Ishikawa (cell line): ENCODE results near the gene PARD3B.

Source experiments
- CEBPB ChIP-seq: IDR thresholded peaks from 2 replicates; pipeline ENCODE4 v1.6.1; 2012
- CREB1 ChIP-seq: IDR thresholded peaks from 2 replicates; pipeline ENCODE4 v1.6.1; 2012; ENCODE audit warnings: low read depth
- EGR1 ChIP-seq: IDR thresholded peaks from 2 replicates; pipeline ENCODE4 v1.6.1; 2012
- EP300 ChIP-seq: IDR thresholded peaks from 2 replicates; pipeline ENCODE4 v1.6.1; 2012; ENCODE audit warnings: borderline replicate concordance
- FOXM1 ChIP-seq: IDR thresholded peaks from 2 replicates; pipeline ENCODE4 v1.6.1; 2012; ENCODE audit warnings: low read depth, borderline replicate concordance
- NFIC ChIP-seq: IDR thresholded peaks from 2 replicates; pipeline ENCODE4 v1.6.1; 2012
- RAD21 ChIP-seq: IDR thresholded peaks from 2 replicates; pipeline ENCODE4 v1.6.1; 2012; ENCODE audit warnings: low read depth
- REST ChIP-seq: IDR thresholded peaks from 2 replicates; pipeline ENCODE4 v1.6.1; 2012; ENCODE audit warnings: low read depth, mild to moderate bottlenecking
- TAF1 ChIP-seq: IDR thresholded peaks from 2 replicates; pipeline ENCODE4 v1.6.1; 2012; ENCODE audit warnings: low read depth, mild to moderate bottlenecking
- TCF12 ChIP-seq: IDR thresholded peaks from 2 replicates; pipeline ENCODE4 v1.6.1; 2012; ENCODE audit warnings: low read depth
- TEAD4 ChIP-seq: IDR thresholded peaks from 2 replicates; pipeline ENCODE4 v1.6.1; 2012
- YY1 ChIP-seq: IDR thresholded peaks from 2 replicates; pipeline ENCODE4 v1.6.1; 2012; ENCODE audit warnings: low read depth
- ZBTB7A ChIP-seq: IDR thresholded peaks from 2 replicates; pipeline ENCODE4 v1.6.1; 2012; ENCODE audit warnings: low read depth
- TF ChIP-seq, protein P1 (sequence below): IDR thresholded peaks from 2 replicates; pipeline ENCODE4 v1.6.1; 2012
- TF ChIP-seq, protein P2 (sequence below): IDR thresholded peaks from 2 replicates; pipeline ENCODE4 v1.6.1; 2012

The PARD3B gene

DNA sequence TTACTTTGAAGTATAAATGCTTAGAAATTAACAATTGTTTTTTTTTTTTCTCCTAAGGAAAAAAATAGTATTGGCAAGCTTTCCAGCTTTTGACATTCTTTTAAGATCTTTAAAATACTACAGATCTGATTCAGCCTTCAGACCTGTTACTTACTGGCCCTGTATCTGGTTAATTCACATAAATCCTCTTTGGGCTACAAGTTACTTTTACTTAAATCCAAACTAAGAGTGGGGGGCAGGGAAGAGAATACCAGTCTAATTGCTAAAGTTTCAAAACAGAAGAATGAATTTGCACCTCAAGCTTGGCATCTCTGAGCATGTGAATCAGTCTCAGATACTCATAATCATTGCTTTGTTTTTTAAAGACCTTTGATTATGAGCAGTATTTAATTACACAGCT is 386.3 kb downstream of the PARD3B start:
- no peak for TF ChIP-seq EP300
- no peak for TF ChIP-seq ZBTB7A
- TF ChIP-seq CREB1, result no peak
- no peak for TF ChIP-seq FOXM1
- no peak for TF ChIP-seq TEAD4
- no peak for TF ChIP-seq NFIC
- TF ChIP-seq YY1, result no peak
- TF ChIP-seq, protein P1, sequence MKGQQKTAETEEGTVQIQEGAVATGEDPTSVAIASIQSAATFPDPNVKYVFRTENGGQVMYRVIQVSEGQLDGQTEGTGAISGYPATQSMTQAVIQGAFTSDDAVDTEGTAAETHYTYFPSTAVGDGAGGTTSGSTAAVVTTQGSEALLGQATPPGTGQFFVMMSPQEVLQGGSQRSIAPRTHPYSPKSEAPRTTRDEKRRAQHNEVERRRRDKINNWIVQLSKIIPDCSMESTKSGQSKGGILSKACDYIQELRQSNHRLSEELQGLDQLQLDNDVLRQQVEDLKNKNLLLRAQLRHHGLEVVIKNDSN, result no peak
- no peak for TF ChIP-seq RAD21
- TF ChIP-seq TAF1, result no peak
- no peak for TF ChIP-seq TCF12
- TF ChIP-seq CEBPB, result no peak
- no peak for TF ChIP-seq EGR1
- no peak for TF ChIP-seq REST
- TF ChIP-seq, protein P2, sequence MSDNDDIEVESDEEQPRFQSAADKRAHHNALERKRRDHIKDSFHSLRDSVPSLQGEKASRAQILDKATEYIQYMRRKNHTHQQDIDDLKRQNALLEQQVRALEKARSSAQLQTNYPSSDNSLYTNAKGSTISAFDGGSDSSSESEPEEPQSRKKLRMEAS, result no peak

DNA sequence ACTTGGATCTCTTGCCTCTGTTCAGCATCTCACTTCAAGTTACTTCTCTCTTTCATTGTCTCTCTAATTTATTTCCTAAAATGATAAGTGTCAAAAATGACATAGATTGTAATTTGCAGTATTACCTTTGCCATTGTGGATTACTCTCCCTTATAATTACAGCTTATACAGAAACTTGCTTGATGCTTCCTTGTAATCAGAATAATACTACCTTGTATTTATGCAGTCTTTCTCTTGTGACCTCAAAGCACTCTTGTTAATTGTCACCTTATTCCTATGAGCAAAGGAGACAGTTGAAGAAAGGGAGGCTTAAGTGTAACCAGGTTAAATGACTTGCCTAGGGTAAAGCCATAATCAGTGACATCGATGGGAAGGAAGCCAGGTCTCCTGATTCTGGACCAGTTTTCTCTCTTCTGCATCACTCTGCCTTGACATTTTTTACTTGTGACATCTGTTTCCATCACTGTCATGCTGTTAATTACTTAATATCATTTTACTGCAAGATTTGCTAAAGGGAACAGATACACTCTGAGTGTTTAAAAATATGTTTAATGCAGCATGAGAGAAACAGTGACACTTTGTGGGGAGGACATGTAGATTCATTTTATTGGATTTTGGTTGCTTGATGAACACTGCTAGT is 388.6 kb downstream of the PARD3B start:
- TF ChIP-seq EP300 (no peak), NFIC (no peak), ZBTB7A (no peak), CREB1 (no peak), RAD21 (no peak)

DNA sequence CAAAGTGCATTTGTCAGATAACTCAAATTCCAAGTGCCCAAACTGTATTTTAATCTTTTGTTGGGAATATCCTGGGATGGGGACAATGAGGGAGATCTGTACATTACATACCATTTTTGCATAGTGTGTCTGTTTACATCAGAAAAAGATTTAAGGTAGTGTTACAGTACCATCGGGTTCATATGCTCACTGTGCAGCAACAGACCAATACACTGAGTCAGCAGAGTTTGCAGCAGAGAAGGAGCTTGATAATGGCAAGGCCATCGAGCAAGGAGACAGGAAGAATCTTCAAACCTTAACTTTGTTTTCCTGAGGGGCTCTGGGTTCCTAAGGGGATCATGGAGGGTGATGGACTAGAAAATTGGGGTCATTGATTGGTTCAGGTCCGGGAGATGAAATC is 399.7 kb downstream of the PARD3B start:
- TF ChIP-seq RAD21, result no peak
- no peak for TF ChIP-seq YY1

DNA sequence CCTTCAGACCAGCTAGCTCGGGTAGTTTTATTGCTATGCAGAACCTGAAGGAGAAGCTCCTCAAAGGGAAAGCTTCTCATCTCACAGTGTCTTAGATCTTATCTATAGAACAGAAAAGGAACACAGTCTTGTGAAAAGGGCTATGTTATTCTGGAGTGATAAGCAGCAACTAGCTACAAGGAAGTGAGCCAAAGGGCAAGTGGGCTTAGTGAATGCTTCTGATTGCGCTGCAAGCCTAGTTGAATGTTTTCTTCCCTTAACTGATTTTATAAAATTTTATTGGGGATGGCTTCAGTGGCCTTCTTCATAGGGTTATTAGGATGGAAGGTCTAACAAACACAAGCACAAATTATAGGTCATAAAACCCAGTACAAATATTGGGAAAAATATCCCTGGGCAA is 400.1 kb downstream of the PARD3B start:
- TF ChIP-seq, protein P1, result no peak
- TF ChIP-seq EP300, result no peak
- TF ChIP-seq TCF12, result no peak
- no peak for TF ChIP-seq NFIC
- no peak for TF ChIP-seq EGR1

- TF ChIP-seq, protein P1, result no peak
- TF ChIP-seq YY1, result no peak
Observed at GRCh38 chr2:204946892-204947291, 401.6 kb downstream of the PARD3B start.

DNA sequence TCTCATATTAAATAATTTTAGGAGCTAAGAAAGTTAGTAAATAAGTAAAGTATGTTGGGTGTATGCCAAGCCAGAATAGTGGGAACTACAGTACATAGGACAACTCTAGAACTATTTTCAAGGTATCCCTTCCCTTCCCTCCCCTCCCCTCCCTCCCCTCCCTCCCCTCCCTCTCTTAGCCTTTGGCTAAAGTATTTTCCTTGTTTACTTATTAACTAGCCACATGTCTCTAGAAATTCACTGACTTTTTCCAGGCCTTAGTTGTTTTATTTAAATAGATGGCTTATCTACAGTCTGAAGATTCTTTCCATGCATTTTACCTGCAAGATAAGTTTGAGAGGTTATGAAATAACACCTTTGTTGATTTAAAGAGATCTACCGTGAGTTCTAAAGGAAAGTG is 402.1 kb downstream of the PARD3B start:
- TF ChIP-seq TEAD4 (no peak), REST (no peak), CEBPB (no peak), NFIC (no peak), CREB1 (no peak), YY1 (no peak)
- TF ChIP-seq, protein P2, result no peak

DNA sequence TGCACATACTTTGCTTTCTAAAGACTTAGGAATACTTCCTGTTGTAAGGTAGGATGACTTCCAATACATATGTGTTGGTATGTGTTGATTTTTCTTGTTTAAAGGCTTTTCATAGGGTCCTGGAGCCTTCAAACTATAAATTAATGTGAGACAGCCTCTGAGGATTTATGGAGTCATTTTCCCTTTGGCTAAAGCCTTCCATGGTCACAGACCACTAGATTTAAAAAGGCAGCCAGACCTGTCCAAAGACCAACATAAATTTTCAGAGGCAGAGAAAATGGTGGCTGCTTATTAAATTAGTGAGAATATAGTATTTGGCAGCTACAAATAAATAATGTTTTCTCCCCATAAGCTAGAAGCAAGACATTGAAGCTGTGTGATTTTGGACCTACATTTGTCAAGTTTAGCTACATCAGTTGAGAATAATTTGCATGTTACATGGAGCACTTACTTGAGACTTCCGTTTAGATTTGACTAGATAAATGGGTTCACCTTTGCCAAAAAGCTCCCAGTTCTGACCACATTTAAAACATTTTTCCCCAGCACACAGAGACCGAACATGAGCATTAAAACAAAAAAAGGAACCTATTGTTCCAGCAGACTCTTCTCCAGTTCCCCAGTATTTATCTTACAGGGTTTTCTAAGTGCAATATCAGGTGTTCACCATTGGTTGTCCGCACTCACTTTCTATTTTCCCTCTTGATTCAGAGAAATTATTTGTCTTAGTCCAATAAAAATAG is 402.9 kb downstream of the PARD3B start:
- TF ChIP-seq EGR1, result no peak
- TF ChIP-seq, protein P2, result no peak
- no peak for TF ChIP-seq EP300
- TF ChIP-seq TCF12, result no peak
- TF ChIP-seq, protein P1, result no peak
- TF ChIP-seq ZBTB7A, result no peak
- no peak for TF ChIP-seq CREB1
- TF ChIP-seq REST, result no peak
- no peak for TF ChIP-seq NFIC
- TF ChIP-seq CEBPB, result no peak
- TF ChIP-seq YY1, result no peak
- TF ChIP-seq TEAD4, result no peak
- no peak for TF ChIP-seq RAD21
- no peak for TF ChIP-seq TAF1
- TF ChIP-seq FOXM1, result no peak
